ENCODE data around the gene VPS29.
A peak's percentile ranks its signal among the peaks of the same experiment; 100 is the strongest.

VPS29 gene

GRCh38 chr12:110508071-110508586 lies 6.2 kb upstream of the VPS29 start:
- TF ChIP-seq CTCF (IDR thresholded peaks at IDR 0.05; ENCODE audit: borderline replicate concordance, control extremely low read depth, extremely low read depth, insufficient read depth, missing control alignments), result no peak
- in situ Hi-C loops (cut with MboI; ENCODE audit: low sequenced_read_pairs, unreplicated experiment), result no loop called here

DNA sequence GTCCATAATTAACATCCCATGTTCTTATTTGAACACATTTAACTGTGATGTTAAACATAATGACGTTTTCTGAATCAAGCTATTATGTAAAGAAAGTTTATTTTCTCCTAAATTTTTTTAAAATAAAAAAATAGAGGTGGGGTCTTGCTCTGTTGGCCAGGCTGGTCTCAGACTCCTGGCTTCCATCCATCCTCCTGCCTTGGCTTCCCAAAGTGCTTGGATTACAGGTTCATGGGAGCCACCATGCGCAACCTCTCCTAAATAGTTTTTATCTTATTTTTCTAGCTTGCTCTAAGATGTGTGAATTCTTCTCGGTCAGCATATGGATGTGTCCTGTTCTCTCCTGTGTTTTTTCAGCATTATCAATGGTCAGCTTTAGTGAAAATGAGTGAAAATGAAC lies 3.4 kb upstream of the VPS29 start:
- in situ Hi-C loops (cut with MboI; ENCODE audit: low sequenced_read_pairs, unreplicated experiment), result no loop called here
- no peak for TF ChIP-seq CTCF (IDR thresholded peaks at IDR 0.05; ENCODE audit: borderline replicate concordance, control extremely low read depth, extremely low read depth, insufficient read depth, missing control alignments)
- DNase-seq (ENCODE audit: low spot score), result no peak

More at GRCh38 chr12:110508071-110508586, 6.2 kb upstream of the VPS29 start:
- no peak for DNase-seq (ENCODE audit: low spot score)

- in situ Hi-C loops (cut with MboI; ENCODE audit: low sequenced_read_pairs, unreplicated experiment), result no loop called here
- DNase-seq (ENCODE audit: low spot score), result no peak
- TF ChIP-seq CTCF (IDR thresholded peaks at IDR 0.05; ENCODE audit: borderline replicate concordance, control extremely low read depth, extremely low read depth, insufficient read depth, missing control alignments), result no peak
These were observed 1.5 kb upstream of the VPS29 start for GRCh38 chr12:110503432-110503831.

GRCh38 chr12:110501399-110501751 lies 536 bp downstream of the VPS29 start:
- in situ Hi-C loops (cut with MboI; ENCODE audit: low sequenced_read_pairs, unreplicated experiment), result no loop called here
- peak; percentile 54 for DNase-seq (ENCODE audit: low spot score)
- TF ChIP-seq CTCF (IDR thresholded peaks at IDR 0.05; ENCODE audit: borderline replicate concordance, control extremely low read depth, extremely low read depth, insufficient read depth, missing control alignments), result no peak

- in situ Hi-C loops (cut with MboI; ENCODE audit: low sequenced_read_pairs, unreplicated experiment), result no loop called here
- no peak for DNase-seq (ENCODE audit: low spot score)
- no peak for TF ChIP-seq CTCF (IDR thresholded peaks at IDR 0.05; ENCODE audit: borderline replicate concordance, control extremely low read depth, extremely low read depth, insufficient read depth, missing control alignments)
These were observed 2.8 kb downstream of the VPS29 start for GRCh38 chr12:110498984-110499706.

- in situ Hi-C loops (cut with MboI; ENCODE audit: low sequenced_read_pairs, unreplicated experiment), result no loop called here
- no peak for TF ChIP-seq CTCF (IDR thresholded peaks at IDR 0.05; ENCODE audit: borderline replicate concordance, control extremely low read depth, extremely low read depth, insufficient read depth, missing control alignments)
- no peak for DNase-seq (ENCODE audit: low spot score)
These were observed 26.5 kb downstream of the VPS29 start for GRCh38 chr12:110475426-110475825.

Data from GM13976 (cell line).